Measurements from ENCODE around the gene LMO1. TPM values are rescaled to one million over a fixed set of nuclear protein-coding genes. Genes with fewer than 3 reads are reported as not detected.

The LMO1 gene
- total RNA-seq, 1 experiment from 2014 or later, result 0.27 TPM

DNA sequence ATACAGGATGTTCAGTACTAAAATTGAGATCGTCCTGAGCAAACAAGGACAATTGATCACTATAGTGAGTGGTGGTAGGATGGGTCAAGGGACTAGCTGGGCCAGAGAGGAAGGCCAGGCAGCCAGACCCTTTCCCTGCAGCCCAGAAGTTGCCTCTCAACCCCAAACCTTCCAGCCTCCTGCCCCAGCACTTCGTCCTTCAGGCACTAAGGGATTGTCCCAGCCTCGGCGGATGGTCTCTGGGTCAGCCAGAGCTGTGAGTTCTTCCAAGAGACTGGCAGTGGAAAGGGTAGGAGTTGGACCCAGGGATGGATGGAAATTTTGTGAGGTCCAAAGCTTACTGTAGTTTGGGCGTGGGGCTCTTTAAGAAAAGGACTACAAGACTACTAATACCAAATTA lies 3.6 kb upstream of the LMO1 start:
- H3K4me2 ChIP-seq (ENCODE audit: low read length), result no peak overlapping the region
- no peak for TF ChIP-seq TCF7L2 (IDR thresholded peaks at IDR 0.05; ENCODE audit: borderline replicate concordance, extremely low read depth, insufficient read depth, insufficient read length)
- no peak for TF ChIP-seq POLR2AphosphoS5 (IDR thresholded peaks at IDR 0.05; ENCODE audit: low read depth, low read length)
- no peak for TF ChIP-seq FOSL1 (IDR thresholded peaks at IDR 0.05; ENCODE audit: low read depth)
- TF ChIP-seq, protein P1, sequence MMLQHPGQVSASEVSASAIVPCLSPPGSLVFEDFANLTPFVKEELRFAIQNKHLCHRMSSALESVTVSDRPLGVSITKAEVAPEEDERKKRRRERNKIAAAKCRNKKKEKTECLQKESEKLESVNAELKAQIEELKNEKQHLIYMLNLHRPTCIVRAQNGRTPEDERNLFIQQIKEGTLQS (IDR thresholded peaks at IDR 0.05), result no peak
- TF ChIP-seq JUND (IDR thresholded peaks at IDR 0.05), result no peak
- no peak for TF ChIP-seq SRF (IDR thresholded peaks at IDR 0.05; ENCODE audit: low read depth)
- no peak for TF ChIP-seq SP1 (IDR thresholded peaks at IDR 0.05; ENCODE audit: low read depth)
- TF ChIP-seq, protein P2, sequence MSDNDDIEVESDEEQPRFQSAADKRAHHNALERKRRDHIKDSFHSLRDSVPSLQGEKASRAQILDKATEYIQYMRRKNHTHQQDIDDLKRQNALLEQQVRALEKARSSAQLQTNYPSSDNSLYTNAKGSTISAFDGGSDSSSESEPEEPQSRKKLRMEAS (IDR thresholded peaks at IDR 0.05), result no peak
- TF ChIP-seq CBX3 (IDR thresholded peaks at IDR 0.05; ENCODE audit: low read depth), result no peak
- no peaks in the 10 kb centered on the region for H4K20me1 ChIP-seq (ENCODE audit: insufficient read depth)
- H3K36me3 ChIP-seq (ENCODE audit: control insufficient read depth in 1 of 2, insufficient read depth in 2 of 2, low read length in 2 of 2), result no peaks in the 10 kb centered on the region
- ATAC-seq (no peak), DNase-seq (ENCODE audit: low read depth, low spot score) (no peak)
- no peaks in the 10 kb centered on the region for H3K9me3 ChIP-seq (ENCODE audit: control insufficient read depth in 1 of 2, insufficient read depth in 1 of 2, low read depth in 1 of 2, low read length in 2 of 2)
- H3K9me2 ChIP-seq (ENCODE audit: insufficient read depth), result no peaks in the 10 kb centered on the region
- H2AFZ ChIP-seq (ENCODE audit: low read depth, low read length, poor library complexity, severe bottlenecking), result no peak overlapping the region
- no peaks in the 10 kb centered on the region for H3K79me2 ChIP-seq (ENCODE audit: insufficient read depth, low read length)
- no peak overlapping the region for H3K9ac ChIP-seq (ENCODE audit: low read length)
- peaks cover 5 to 8% of the 10 kb centered on the region in 2 experiments; a peak in 2 of 4 replicates for H3K4me1 ChIP-seq (ENCODE audit: control insufficient read depth in 1 of 2, insufficient read depth in 2 of 2, low read length in 2 of 2)
- no TSS peak for BruUV-seq (replicated peaks)
- ChIA-PET POLR2A (no interaction called here), RAD21 (ENCODE audit: low non-redundant PET in 1 of 2, low total read pairs in 2 of 2, uncharacterized antibody in 2 of 2, unreplicated experiment in 2 of 2) (no interaction called here), CTCF (no interaction called here)
- H3K4me3 ChIP-seq (replicated peaks in 1 of 2; ENCODE audit: low read depth in 1 of 2, low read length in 2 of 2), result no peak overlapping the region
- intact Hi-C loops (cut with micrococcal nuclease), result no loop called here
- no peaks in the 10 kb centered on the region for H3K27me3 ChIP-seq (ENCODE audit: insufficient read depth, low read length)
- H3K27ac ChIP-seq (ENCODE audit: low read depth, low read length), result no peak overlapping the region

DNA sequence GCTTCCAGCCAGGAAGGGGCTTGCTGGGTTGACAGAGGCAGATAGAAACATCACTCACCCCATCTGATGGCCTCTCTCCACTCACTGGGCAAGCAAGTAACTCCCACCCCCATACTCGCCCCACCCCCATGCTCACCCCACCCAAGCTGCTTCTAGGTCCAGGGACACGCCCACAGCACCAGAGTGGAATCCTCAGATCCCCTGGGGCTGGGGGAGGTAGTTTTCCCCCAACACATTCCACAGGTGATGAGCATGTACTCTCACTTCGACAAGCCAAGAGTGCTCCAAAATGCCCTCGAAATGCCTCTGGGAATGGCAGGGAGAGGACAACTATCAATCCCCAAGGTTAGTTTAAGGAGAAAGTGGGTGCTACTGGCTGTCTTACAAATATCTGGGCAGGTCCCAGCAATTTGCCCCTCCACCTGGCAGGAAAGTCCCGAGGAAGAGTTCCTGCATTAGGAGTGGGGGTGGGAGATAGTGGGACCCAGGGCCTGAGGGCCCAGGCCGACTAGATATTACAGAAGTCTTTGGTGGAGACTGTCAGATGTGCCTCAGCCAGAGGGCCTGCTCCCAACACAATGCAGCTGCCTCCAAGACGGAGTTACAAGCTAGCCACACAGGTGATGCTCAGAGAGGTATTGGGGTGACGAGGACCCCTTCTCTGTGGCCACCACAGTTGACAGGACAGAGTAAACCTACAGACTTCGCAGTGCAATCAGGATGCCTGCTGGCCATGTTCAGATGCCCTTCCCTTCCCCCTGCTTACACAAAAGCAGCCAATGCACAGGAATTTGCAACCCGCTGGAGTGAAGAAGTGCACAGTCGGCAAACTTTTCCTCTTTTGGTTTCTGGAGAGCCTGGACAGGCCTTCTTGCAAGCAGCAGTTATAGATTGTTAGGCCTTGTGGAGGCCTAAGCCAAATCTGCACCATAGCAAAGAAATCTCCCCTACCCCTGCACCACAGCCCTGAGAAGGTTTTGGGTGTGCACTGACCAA lies 2.9 kb upstream of the LMO1 start:
- no TSS peak for BruUV-seq (replicated peaks)
- no peak overlapping the region for H3K4me2 ChIP-seq (ENCODE audit: low read length)
- TF ChIP-seq EGR1 (IDR thresholded peaks at IDR 0.05; ENCODE audit: low read depth) (no peak), CBX3 (IDR thresholded peaks at IDR 0.05; ENCODE audit: low read depth) (no peak), RAD21 (IDR thresholded peaks at IDR 0.05; ENCODE audit: low read depth) (no peak), SIN3A (IDR thresholded peaks at IDR 0.05; ENCODE audit: low read depth) (no peak), POLR2A (IDR thresholded peaks at IDR 0.05; ENCODE audit: borderline replicate concordance, extremely low read depth, insufficient read depth, insufficient read length) (no peak), ELF1 (IDR thresholded peaks at IDR 0.05; ENCODE audit: borderline replicate concordance, low read depth) (no peak), CEBPB (IDR thresholded peaks at IDR 0.05; ENCODE audit: low read depth) (no peak)
- TF ChIP-seq, protein P3, sequence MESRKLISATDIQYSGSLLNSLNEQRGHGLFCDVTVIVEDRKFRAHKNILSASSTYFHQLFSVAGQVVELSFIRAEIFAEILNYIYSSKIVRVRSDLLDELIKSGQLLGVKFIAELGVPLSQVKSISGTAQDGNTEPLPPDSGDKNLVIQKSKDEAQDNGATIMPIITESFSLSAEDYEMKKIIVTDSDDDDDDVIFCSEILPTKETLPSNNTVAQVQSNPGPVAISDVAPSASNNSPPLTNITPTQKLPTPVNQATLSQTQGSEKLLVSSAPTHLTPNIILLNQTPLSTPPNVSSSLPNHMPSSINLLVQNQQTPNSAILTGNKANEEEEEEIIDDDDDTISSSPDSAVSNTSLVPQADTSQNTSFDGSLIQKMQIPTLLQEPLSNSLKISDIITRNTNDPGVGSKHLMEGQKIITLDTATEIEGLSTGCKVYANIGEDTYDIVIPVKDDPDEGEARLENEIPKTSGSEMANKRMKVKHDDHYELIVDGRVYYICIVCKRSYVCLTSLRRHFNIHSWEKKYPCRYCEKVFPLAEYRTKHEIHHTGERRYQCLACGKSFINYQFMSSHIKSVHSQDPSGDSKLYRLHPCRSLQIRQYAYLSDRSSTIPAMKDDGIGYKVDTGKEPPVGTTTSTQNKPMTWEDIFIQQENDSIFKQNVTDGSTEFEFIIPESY (IDR thresholded peaks at IDR 0.05; ENCODE audit: extremely low read depth, insufficient replicate concordance, low read length), result no peak
- TF ChIP-seq, protein P2 (IDR thresholded peaks at IDR 0.05), result no peak
- TF ChIP-seq, protein P1 (IDR thresholded peaks at IDR 0.05), result no peak

More for the DNA sequence above, 2.9 kb upstream of the LMO1 start:
- Histone ChIP-seq H3K79me2 (ENCODE audit: insufficient read depth, low read length) (no peaks in the 10 kb centered on the region), H4K20me1 (ENCODE audit: insufficient read depth) (no peaks in the 10 kb centered on the region), H3K4me3 (replicated peaks in 1 of 2; ENCODE audit: low read depth in 1 of 2, low read length in 2 of 2) (no peak overlapping the region), H3K27ac (ENCODE audit: low read depth, low read length) (no peak overlapping the region), H3K9me2 (ENCODE audit: insufficient read depth) (no peaks in the 10 kb centered on the region), H3K9me3 (ENCODE audit: control insufficient read depth in 1 of 2, insufficient read depth in 1 of 2, low read depth in 1 of 2, low read length in 2 of 2) (no peaks in the 10 kb centered on the region), H3K9ac (ENCODE audit: low read length) (no peak overlapping the region), H2AFZ (ENCODE audit: low read depth, low read length, poor library complexity, severe bottlenecking) (no peak overlapping the region), H3K27me3 (ENCODE audit: insufficient read depth, low read length) (no peaks in the 10 kb centered on the region), H3K36me3 (ENCODE audit: control insufficient read depth in 1 of 2, insufficient read depth in 2 of 2, low read length in 2 of 2) (no peaks in the 10 kb centered on the region), H3K4me1 (ENCODE audit: control insufficient read depth in 1 of 2, insufficient read depth in 2 of 2, low read length in 2 of 2) (peaks cover 5 to 8% of the 10 kb centered on the region in 2 experiments; a peak in 2 of 4 replicates)
- ATAC-seq, result no peak
- RAD21 ChIA-PET (ENCODE audit: low non-redundant PET in 1 of 2, low total read pairs in 2 of 2, uncharacterized antibody in 2 of 2, unreplicated experiment in 2 of 2), result no interaction called here
- CTCF ChIA-PET, result interaction anchor here (1.4 kb wide), 1 partner anchor 19 kb away, joined by 4 read pairs; no protein-coding TSS in a partner anchor
- POLR2A ChIA-PET, result no interaction called here
- DNase-seq (ENCODE audit: low read depth, low spot score), result no peak
- intact Hi-C loops (cut with micrococcal nuclease), result no loop called here

Measured in HCT116 (cell line).